Measurements from ENCODE around the gene YDJC.
"Not testable (repeated sequence)": the region's sequence is repeated elsewhere in the genome, so short reads cannot be mapped to it uniquely, and the experiment has no call there.

The YDJC gene

DNA sequence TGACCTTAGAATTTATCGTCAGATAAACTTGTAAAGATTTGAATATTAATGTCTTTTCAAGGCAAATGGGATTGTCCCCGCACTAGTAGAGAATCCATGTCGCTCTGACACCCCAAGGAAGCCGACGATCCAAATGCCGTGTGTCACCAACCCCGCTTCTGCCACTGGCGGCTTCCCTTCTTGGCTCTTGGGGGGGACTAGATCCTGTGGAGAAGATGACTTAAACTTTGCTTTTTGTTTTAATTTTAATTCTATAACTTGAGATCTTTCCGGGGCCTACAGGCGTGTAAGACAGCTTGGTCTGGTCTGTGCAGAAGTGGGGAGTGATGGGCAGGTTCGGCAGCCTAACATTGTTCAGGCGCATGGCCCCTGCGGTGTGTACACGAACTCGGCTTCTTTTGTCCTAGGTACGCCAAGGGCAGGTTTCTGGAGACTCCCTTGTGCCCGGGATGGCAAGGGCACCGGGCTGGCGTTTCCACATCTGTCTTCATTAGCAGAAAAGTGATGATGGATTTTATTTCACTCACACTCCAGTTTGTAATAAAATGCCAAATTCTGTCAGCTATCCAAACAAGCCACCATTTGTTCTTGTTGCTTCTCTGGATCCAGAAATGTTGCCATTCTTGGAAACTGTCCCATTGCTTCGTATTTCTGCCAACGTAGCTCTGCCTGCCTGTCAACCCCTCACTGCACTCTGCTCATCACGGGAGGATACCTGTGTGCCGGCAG, 6.7 kb downstream of the YDJC start:
- H3K4me3 ChIP-seq (ENCODE audit: low read length) = no peak overlapping the region
- TF ChIP-seq, protein P1, sequence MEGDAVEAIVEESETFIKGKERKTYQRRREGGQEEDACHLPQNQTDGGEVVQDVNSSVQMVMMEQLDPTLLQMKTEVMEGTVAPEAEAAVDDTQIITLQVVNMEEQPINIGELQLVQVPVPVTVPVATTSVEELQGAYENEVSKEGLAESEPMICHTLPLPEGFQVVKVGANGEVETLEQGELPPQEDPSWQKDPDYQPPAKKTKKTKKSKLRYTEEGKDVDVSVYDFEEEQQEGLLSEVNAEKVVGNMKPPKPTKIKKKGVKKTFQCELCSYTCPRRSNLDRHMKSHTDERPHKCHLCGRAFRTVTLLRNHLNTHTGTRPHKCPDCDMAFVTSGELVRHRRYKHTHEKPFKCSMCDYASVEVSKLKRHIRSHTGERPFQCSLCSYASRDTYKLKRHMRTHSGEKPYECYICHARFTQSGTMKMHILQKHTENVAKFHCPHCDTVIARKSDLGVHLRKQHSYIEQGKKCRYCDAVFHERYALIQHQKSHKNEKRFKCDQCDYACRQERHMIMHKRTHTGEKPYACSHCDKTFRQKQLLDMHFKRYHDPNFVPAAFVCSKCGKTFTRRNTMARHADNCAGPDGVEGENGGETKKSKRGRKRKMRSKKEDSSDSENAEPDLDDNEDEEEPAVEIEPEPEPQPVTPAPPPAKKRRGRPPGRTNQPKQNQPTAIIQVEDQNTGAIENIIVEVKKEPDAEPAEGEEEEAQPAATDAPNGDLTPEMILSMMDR (conservative IDR thresholded peaks at IDR 0.05; ENCODE audit: low read length) = no peak
- DNase-seq (ENCODE audit: low read depth) = no peak

DNA sequence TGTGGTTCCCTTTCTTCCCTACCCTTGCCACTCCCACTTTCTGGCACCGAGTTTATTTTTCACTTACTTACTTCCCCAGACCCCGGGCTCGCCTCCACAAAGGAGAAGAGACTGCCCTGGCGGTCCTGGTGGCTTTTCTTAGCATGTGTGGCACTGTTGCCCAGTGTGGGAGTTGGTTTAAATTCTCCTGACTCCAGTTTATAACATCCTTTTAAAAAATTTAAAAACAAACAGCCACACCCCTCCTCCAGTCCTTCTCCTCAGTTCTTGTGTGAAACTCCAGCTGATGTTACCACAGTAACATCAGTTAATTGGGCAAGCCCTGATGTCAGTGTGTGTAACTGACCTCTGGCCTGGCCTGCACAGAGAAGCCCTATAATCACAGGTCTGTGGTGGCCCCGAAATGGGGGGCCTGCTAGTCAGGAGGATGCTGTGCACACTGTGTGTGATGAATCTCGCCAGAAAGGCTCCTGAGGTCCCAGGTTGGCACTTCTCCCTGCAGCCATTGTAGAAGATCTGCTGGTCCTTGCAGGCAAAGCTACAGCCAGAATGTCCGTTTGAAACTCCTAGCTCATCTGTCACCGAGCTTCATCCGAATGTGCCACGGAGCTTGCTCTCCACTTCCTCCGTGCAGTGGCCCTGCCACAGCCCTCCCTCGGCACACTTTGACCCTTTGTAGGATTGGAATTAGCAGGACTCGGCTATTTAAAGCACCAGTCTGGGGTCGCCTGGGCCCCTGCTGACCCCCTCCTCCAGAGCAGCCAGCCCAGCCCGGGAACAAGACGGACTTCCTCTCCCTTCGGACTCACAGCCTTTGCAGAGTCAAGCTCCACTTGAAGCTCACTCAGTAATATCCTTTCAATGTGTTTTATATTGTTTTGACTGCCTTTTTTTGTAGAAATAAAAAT, 7.6 kb downstream of the YDJC start:
- DNase-seq (ENCODE audit: low read depth) = peak; percentile 39
- TF ChIP-seq, protein P1 (conservative IDR thresholded peaks at IDR 0.05; ENCODE audit: low read length) = no peak
- no peak overlapping the region for H3K4me3 ChIP-seq (ENCODE audit: low read length)

DNA sequence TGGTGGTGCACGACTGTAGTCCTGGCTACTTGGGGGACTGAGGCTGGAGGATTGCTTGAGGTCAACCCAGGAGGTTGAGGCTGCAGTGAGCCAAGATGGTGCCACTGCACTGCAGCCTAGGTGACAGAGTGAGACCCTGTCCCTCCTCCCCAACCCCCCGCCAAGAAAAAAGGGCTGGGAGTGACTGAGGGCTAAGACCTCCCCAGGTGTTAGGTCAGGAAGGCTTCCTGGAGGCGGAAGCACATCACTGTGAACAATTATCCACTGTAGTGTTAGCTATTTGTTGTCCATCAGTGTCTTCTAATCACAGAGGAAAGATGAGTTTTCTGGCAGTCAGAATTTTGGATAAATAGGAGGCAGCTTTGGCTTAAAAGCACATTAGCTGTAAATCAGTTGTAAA, 8.8 kb downstream of the YDJC start:
- no peak overlapping the region for H3K4me3 ChIP-seq (ENCODE audit: low read length)
- TF ChIP-seq, protein P1 (conservative IDR thresholded peaks at IDR 0.05; ENCODE audit: low read length) = no peak
- no peak for DNase-seq (ENCODE audit: low read depth)

DNA sequence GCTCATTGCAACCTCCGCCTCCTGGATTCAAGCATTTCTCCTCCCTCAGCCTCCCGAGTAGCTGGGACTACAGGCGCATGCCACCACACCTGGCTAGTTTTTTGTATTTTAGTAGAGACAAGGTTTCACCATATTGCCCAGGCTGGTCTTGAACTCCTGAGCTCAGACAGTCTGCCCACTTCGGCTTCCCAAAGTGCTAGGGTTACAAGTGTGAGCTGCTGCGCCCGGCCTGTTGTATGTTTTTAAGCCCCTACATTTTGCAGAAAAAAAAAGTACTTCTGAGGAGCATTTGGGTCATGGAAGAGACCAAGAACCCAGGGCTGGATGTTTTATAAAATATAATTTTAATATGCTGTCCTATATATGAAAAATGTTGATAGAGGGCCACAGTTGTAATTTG, 12.5 kb downstream of the YDJC start:
- DNase-seq (ENCODE audit: low read depth); H3K4me3 ChIP-seq (ENCODE audit: low read length): not testable (repeated sequence)

DNA sequence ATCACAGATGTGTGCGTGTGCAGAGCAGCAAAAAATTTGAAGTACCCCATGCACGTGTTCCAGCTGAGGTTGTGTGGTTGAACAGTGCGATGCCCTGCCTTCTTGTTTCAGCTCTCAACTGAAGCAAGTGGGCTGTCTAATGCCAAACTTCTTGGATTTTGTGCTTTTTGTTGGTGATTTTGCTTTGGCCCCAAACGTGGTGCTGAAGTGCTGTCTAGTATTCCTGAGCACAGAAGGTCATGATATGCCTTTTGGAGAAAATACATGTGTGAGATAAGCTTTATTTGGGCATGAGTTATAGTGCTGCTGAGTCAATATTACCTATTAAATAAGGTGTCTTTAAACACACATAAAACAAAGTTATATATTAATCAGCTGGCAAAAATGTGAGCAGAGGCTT, 14.1 kb downstream of the YDJC start:
- TF ChIP-seq, protein P1 (conservative IDR thresholded peaks at IDR 0.05; ENCODE audit: low read length) = no peak
- no peak for DNase-seq (ENCODE audit: low read depth)
- H3K4me3 ChIP-seq (ENCODE audit: low read length) = no peak overlapping the region

DNA sequence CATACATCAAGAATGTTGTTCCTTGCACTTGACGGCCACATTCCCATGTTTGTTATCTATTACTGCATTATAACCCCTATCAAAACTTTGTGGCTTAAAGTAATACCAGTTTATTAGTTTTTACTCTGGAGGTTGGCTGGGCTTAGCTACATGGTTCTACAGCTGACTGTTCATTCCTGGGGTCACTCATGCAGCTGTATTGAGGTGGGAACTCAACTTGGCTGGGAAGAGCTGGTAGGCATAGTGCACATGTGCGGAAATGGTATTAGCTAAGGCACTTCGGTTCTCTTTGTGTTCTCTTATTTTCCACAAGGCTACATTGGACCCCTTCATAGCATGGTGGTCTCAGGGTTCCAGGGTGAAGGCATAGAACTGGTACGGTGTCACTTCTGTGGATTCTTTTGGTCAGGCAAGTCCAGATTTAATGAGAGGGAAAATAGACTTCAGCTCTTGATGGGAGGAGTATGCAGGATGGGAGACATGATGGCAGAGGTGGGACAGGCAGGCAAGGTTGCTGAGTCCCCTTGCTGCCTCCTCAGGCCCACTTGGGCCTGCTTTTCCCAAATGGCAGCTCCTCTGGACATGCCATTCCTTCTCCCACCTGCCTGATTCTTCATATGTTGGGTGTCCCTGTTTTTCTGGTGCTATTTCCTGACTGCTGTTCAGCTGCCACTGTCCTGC, 16.1 kb downstream of the YDJC start:
- no peak for DNase-seq (ENCODE audit: low read depth)
- H3K4me3 ChIP-seq (ENCODE audit: low read length) = no peak overlapping the region
- TF ChIP-seq, protein P1 (conservative IDR thresholded peaks at IDR 0.05; ENCODE audit: low read length) = no peak

DNA sequence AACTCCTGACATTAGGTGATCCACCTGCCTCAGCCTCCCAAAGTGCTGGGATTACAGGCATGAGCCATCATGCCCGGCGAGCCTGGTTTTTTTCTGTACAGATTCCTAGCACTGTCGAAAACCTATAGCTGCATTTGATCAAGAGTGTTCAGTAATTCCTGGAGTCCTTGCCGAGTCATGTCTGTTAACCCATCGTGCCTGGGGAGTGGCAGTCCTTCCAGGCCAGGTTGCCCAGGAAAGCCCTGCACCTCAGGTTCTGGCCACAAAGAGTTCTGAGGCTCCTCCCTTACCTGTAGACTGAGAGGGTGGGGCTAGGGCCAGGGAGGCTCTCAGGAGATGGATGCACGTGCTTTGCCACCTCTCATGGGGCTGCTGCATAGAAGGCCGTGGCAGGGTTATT, 17.0 kb downstream of the YDJC start:
- TF ChIP-seq, protein P1 (conservative IDR thresholded peaks at IDR 0.05; ENCODE audit: low read length) = no peak
- DNase-seq (ENCODE audit: low read depth) = no peak
- no peak overlapping the region for H3K4me3 ChIP-seq (ENCODE audit: low read length)
